Measurements from ENCODE around the gene CELF2.

DNA sequence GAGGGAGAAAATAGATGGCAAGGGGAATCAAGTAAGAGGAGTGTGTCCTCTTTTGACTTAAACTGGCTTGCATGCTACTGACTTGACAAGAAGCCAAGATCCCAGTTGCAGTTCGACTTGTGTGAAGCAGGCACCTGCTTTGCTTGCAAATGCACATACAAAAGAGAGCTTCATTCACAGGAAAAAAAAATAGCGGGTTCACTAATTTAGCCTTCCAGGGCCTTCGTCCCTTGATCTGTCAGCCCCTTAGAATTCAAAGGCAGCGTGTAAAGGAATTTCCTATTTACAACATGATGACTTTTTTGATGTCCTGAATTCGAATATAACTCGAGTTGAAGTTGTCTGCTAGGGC is 192.1 kb downstream of the CELF2 start:
- TF ChIP-seq, protein P1, sequence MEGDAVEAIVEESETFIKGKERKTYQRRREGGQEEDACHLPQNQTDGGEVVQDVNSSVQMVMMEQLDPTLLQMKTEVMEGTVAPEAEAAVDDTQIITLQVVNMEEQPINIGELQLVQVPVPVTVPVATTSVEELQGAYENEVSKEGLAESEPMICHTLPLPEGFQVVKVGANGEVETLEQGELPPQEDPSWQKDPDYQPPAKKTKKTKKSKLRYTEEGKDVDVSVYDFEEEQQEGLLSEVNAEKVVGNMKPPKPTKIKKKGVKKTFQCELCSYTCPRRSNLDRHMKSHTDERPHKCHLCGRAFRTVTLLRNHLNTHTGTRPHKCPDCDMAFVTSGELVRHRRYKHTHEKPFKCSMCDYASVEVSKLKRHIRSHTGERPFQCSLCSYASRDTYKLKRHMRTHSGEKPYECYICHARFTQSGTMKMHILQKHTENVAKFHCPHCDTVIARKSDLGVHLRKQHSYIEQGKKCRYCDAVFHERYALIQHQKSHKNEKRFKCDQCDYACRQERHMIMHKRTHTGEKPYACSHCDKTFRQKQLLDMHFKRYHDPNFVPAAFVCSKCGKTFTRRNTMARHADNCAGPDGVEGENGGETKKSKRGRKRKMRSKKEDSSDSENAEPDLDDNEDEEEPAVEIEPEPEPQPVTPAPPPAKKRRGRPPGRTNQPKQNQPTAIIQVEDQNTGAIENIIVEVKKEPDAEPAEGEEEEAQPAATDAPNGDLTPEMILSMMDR (tag by site-specific recombination; IDR thresholded peaks at IDR 0.05): no peak
- TF ChIP-seq ZNF501 (tag by site-specific recombination; IDR thresholded peaks at IDR 0.05) (no peak), ZNF830 (tag by site-specific recombination; IDR thresholded peaks at IDR 0.05; ENCODE audit: low read depth) (no peak), ZNF121 (tag by site-specific recombination; IDR thresholded peaks at IDR 0.05) (no peak), ZNF510 (tag by site-specific recombination; IDR thresholded peaks at IDR 0.05; ENCODE audit: insufficient replicate concordance) (no peak), ZNF274 (IDR thresholded peaks at IDR 0.05; ENCODE audit: low read length) (no peak), ZNF274 (tag by site-specific recombination; IDR thresholded peaks at IDR 0.05; ENCODE audit: borderline replicate concordance) (no peak), ZBTB44 (tag by site-specific recombination; IDR thresholded peaks at IDR 0.05) (no peak), ZNF600 (tag by site-specific recombination; IDR thresholded peaks at IDR 0.05) (no peak), ZNF26 (tag by site-specific recombination; IDR thresholded peaks at IDR 0.05) (no peak), TCF7L2 (IDR thresholded peaks at IDR 0.05; ENCODE audit: borderline replicate concordance, low read depth, low read length) (no peak)
